GM12892 (cell line): ENCODE measurements around the gene SPECC1. TPM values are rescaled to one million over a fixed set of nuclear protein-coding genes. Genes with fewer than 3 reads are reported as not detected.
"Not testable (repeated sequence)": the region's sequence is repeated elsewhere in the genome, so short reads cannot be mapped to it uniquely, and the experiment has no call there.

Experiments used
- DNase-seq: peaks from one replicate; pipeline ENCODE4 v3.0.0; 2011; ENCODE audit not compliant: insufficient read length
- FAIRE-seq: peaks from 2 replicates; lab custom pipeline; 2011; peaks lifted over from hg19 to GRCh38; lab: Jason Lieb, UNC
- POLR2A ChIP-seq: IDR thresholded peaks from 2 replicates; pipeline ENCODE4 v1.6.1; 2011; ENCODE audit warnings: low read depth, low read length, control low read depth
- POLR2AphosphoS5 ChIP-seq: IDR thresholded peaks from 2 replicates; pipeline ENCODE4 v1.6.1; 2011; ENCODE audit warnings: low read depth, low read length, control low read depth
- TAF1 ChIP-seq: IDR thresholded peaks from 2 replicates; pipeline ENCODE4 v1.6.1; 2011; ENCODE audit warnings: low read depth, mild to moderate bottlenecking, control low read depth, low read length, borderline replicate concordance
- polyA plus RNA-seq: library from polyadenylated mRNA; unstranded; fragments of >200 nt; gene quantifications from one replicate; pipeline ENCODE4 v1.2.1, GENCODE V29; 2012; ENCODE audit warnings: missing spikeins, inconsistent platforms; ENCODE audit not compliant: missing spikeins

The SPECC1 gene
- polyA plus RNA-seq: 19.4 TPM

GRCh38 chr17:20009302-20010098 lies at the start of gene SPECC1:
TSS of gene SPECC1 (plus strand) at chr17:20009359. CDS start at chr17:20096652, 87,293 bp downstream.
- TF ChIP-seq TAF1 (no peak), POLR2A (no peak), POLR2AphosphoS5 (no peak)
- DNase-seq: peak; percentile 78
- peak; percentile 33 for FAIRE-seq

- DNase-seq, FAIRE-seq: not testable (repeated sequence)
These were observed 46.2 kb upstream of the SPECC1 start for GRCh38 chr17:19962954-19963353.

GRCh38 chr17:19973156-19973555 lies 36.0 kb upstream of the SPECC1 start:
- TF ChIP-seq POLR2AphosphoS5: no peak
- no peak for TF ChIP-seq TAF1
- no peak for TF ChIP-seq POLR2A
- FAIRE-seq (no peak), DNase-seq (no peak)

- FAIRE-seq: no peak
- no peak for DNase-seq
These were observed 33.6 kb upstream of the SPECC1 start for GRCh38 chr17:19975601-19976000.

GRCh38 chr17:19977293-19978208 lies 31.6 kb upstream of the SPECC1 start, which contains the start of gene AKAP10:
TSS of gene AKAP10 (minus strand) at chr17:19977828. CDS start at chr17:19977679, 149 bp downstream.
- TF ChIP-seq POLR2A: peak; percentile 80; the same call in 1 of the 2 replicates
- TF ChIP-seq TAF1: peak; percentile 79
- peak; percentile 70 for TF ChIP-seq POLR2AphosphoS5
- DNase-seq: peak; percentile 85
- peak; percentile 84 for FAIRE-seq

More at GRCh38 chr17:19975601-19976000, 33.6 kb upstream of the SPECC1 start:
- no peak for TF ChIP-seq TAF1
- TF ChIP-seq POLR2AphosphoS5: no peak

GRCh38 chr17:19978209-19978802 lies 30.9 kb upstream of the SPECC1 start:
- no peak for FAIRE-seq
- TF ChIP-seq TAF1 (no peak), POLR2AphosphoS5 (no peak), POLR2A (no peak)
- no peak for DNase-seq

- TF ChIP-seq POLR2AphosphoS5 (no peak), POLR2A (no peak), TAF1 (no peak)
- no peak for DNase-seq
- FAIRE-seq: no peak
These were observed 30.4 kb upstream of the SPECC1 start for GRCh38 chr17:19978805-19979211.

- no peak for TF ChIP-seq POLR2A
- no peak for TF ChIP-seq POLR2AphosphoS5
- TF ChIP-seq TAF1: no peak
- DNase-seq (no peak), FAIRE-seq (no peak)
These were observed 29.0 kb upstream of the SPECC1 start for GRCh38 chr17:19979917-19980770.

GRCh38 chr17:19986941-19987861 lies 22.0 kb upstream of the SPECC1 start:
- DNase-seq (no peak), FAIRE-seq (no peak)
- TF ChIP-seq POLR2AphosphoS5 (no peak), POLR2A (no peak), TAF1 (no peak)

- no peak for TF ChIP-seq POLR2A
- TF ChIP-seq POLR2AphosphoS5: no peak
- TF ChIP-seq TAF1: no peak
- no peak for DNase-seq
- peak; percentile 33 for FAIRE-seq
These were observed 21.3 kb upstream of the SPECC1 start for GRCh38 chr17:19987897-19988296.
